ES-I3 (cell line): ENCODE results near the gene SPO11.

Experiments
- H3K36me3 ChIP-seq: 2 replicates; pipeline ENCODE4 v1.6.1; 2013; ENCODE audit warnings: mild to moderate bottlenecking, low read length, control low read depth, moderate library complexity; ENCODE audit not compliant: insufficient read depth
- H3K4me1 ChIP-seq: 2 replicates; pipeline ENCODE4 v1.6.1; 2013; ENCODE audit warnings: mild to moderate bottlenecking, control low read depth, low read length; ENCODE audit not compliant: insufficient read depth
- H3K9ac ChIP-seq: 2 replicates; pipeline ENCODE4 v1.6.1; 2013; ENCODE audit warnings: low read depth, mild to moderate bottlenecking, low read length, moderate library complexity
- H3K9me3 ChIP-seq: 2 replicates; pipeline ENCODE4 v1.6.1; 2013; ENCODE audit warnings: mild to moderate bottlenecking, low read length, moderate library complexity; ENCODE audit not compliant: control insufficient read depth, insufficient read depth

Gene SPO11

DNA sequence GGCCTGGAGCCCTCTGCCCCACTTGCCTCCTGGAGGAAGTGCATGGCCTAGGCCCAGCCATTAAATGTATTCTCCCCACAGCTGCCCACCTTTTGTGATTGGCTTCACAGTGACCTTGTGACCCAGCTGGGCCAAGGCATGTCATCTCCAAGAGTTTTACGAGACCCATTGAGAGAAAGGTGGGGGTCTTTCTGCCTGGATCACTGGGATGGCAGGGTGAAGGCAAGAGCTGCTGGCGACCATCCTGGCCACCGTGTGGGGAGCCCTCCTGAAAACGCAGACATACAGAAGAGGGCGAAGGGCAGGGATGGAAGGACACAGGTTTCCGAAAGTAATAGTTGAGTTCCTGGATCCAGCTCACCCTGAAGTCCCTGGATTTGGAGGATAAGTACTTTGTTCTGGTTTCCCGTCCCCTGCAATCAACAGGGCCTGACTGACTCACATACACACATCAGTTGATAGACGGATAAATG lies 12.3 kb upstream of the SPO11 start:
- Histone ChIP-seq H3K9me3 (no peaks in the 10 kb centered on the region), H3K9ac (no peak overlapping the region), H3K4me1 (0 out of 2 replicates have a peak, but pooled peaks cover under 1% of the 10 kb centered on the region), H3K36me3 (no peaks in the 10 kb centered on the region)

DNA sequence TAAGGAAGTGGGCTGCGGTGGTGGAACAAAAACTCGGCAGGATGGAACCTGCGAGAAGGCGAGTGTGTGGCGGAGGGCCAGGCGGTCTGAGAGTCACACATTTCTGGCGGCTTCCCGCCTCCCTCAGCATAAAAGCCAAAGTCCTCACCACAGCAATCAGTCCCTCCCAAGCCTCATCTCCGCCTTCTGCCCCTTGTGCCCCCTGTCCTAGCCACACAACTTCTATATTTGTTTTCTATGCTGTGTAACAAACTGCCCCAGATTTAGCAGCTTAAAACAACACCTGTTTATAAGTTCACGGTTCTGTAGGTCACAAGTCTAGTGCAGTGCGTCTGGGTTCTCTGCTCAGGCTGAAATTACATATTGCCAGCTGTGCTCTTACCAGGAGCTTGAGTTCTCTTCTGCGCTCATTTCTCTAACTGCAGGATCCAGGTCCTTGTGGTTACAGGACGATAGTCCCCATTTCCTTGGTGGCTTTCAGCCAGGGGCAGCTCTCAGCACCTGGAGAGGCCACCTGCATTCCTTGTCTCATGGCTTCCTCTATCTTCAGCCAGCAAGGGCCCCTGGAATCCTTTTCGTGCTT lies 11.7 kb upstream of the SPO11 start:
- Histone ChIP-seq H3K9ac (no peak overlapping the region), H3K4me1 (peaks cover 5% of the 10 kb centered on the region; the same call in 1 of the 2 replicates), H3K36me3 (no peaks in the 10 kb centered on the region), H3K9me3 (no peaks in the 10 kb centered on the region)

DNA sequence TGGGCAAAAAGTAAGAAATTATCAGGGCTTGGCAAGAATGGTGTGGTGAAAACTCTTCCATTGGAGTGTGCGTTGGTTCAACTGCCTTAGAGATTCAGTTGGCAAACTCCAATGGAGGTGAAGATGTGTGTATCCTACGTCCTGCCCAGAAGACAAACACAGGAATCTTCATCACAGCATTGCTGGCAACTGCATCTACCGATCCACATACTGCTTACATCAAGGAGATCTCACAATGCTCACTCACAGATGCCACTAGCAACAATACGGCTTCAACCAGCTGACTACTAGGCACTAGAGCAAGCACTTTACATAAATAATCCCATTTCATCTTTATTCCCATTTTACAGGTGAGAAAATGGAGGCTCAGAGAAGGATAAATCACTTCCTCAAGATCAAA lies 10.0 kb upstream of the SPO11 start:
- Histone ChIP-seq H3K4me1 (peaks cover 11% of the 10 kb centered on the region; the same call in 1 of the 2 replicates), H3K9me3 (no peaks in the 10 kb centered on the region), H3K9ac (no peak overlapping the region), H3K36me3 (no peaks in the 10 kb centered on the region)

DNA sequence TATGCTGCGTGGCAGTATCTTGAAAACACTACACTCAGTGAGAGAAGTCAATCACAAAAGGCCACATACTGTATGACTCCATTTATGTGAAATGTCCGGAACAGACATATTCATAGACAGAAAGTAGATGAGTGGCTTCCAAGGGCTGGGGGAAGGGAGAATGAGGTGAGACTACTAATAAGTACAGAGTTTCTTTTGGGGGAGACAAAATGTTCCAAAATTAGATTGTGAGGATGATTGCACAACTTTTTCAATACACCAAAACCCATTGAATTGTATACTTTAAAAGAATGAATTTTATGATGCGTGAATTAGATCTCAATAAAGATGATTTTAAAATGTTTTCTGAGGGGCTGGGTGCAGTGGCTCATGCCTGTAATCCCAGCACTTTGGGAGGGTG lies 9.2 kb upstream of the SPO11 start:
- Histone ChIP-seq H3K9ac (no peak overlapping the region), H3K4me1 (peaks cover 11% of the 10 kb centered on the region; the same call in 1 of the 2 replicates), H3K36me3 (no peaks in the 10 kb centered on the region), H3K9me3 (no peaks in the 10 kb centered on the region)

DNA sequence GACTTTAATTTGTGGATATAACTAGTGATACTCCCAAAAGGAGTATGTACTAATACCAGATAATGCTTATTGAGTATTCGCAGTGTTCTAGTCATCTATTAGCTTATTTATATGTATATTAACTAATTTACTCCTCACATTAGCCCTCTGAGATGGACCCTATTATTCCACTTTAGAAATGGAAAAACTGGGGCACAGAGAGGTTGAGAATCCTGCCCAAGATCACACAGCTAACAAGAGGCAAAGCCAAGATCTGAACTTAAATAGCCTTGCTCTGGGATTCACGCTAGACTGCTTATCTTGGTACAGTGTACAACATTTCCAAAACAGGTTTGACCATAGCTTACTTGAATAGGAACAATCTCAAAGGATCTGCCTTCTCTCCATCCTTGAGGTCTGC lies 8.5 kb upstream of the SPO11 start:
- no peak overlapping the region for H3K9ac ChIP-seq
- peaks cover 11% of the 10 kb centered on the region; the same call in 1 of the 2 replicates for H3K4me1 ChIP-seq
- H3K9me3 ChIP-seq = no peaks in the 10 kb centered on the region
- H3K36me3 ChIP-seq = no peaks in the 10 kb centered on the region

DNA sequence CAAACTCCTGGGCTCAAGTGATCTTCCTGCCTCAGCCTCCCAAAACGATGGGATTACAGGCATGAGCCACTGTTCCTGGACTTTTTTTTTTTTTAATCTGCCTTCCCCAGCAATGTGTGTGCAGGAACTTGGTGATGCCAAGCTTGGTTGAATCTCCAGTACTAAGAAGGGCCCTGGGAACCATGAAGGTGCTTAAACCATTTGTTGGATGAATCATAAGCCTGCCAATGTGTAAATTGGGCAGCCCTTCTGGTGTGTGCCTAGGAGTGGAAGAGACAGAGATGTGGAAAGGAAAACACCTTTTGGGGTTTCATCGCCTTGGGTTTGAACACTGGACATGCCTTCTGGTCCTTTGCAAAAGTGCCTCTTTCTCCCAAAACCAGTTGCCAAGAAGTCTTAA lies 7.1 kb upstream of the SPO11 start:
- no peak overlapping the region for H3K9ac ChIP-seq
- peaks cover 19% of the 10 kb centered on the region; the same call in 1 of the 2 replicates for H3K4me1 ChIP-seq
- H3K36me3 ChIP-seq = no peaks in the 10 kb centered on the region

DNA sequence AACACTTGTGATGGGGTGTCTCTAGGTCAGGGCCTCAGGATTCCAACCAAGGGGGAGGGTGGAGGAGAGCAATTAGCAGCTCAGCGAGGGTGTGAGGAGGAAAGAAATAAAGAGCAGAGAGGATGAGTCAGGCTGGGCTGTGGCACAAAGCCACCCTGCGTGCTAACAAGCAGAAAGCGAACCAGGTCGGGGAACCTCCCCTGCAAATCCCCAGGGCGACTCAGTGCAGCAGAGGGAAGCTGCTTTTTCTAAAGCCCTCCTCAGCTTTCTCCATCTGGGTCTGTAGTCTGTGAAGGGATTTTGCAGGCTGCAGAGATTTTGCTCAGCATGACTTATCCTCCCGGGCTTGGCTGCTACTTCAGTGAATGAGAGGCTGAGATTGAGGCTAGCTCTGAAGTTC lies 6.6 kb upstream of the SPO11 start:
- Histone ChIP-seq H3K9me3 (no peaks in the 10 kb centered on the region), H3K4me1 (peaks cover 19% of the 10 kb centered on the region; the same call in 1 of the 2 replicates), H3K9ac (no peak overlapping the region), H3K36me3 (no peaks in the 10 kb centered on the region)

More for the DNA sequence above, 7.1 kb upstream of the SPO11 start:
- H3K9me3 ChIP-seq = no peaks in the 10 kb centered on the region

DNA sequence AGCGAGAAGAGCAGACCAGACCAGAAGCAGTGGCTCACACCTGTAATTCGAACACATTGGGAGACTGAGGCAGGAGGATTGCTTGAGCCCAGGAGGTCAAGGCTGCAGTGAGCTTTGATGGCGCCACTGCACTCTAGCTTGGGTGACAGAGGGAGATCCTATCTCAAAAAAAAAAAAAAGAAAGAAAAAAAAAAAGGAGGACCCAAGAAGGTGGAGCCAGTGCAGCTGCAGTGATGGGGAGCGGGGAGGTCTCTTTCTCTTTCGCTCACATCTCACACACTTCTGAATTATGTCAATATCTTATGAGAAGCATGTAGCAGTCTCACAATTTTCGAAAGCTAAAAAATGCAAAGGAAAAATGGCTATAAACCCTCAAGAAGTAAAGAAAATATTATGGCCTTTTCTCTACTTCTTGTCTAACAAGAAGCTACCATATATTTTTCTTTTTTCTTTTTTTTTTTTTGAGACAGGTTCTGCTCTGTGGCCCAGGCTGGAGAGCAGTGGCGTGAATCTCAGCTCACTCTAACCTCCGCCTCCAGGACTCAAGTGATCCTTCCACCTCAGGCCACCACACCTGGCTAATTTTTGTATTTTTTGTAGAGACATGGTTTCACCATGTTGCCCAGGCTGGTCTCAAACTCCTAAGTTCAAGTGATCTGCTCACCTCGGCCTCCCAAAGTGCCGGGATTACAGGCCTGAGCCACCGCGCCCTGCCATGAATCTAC lies 3.8 kb upstream of the SPO11 start:
- H3K4me1 ChIP-seq = peaks cover 19% of the 10 kb centered on the region; the same call in 1 of the 2 replicates
- no peak overlapping the region for H3K9ac ChIP-seq

DNA sequence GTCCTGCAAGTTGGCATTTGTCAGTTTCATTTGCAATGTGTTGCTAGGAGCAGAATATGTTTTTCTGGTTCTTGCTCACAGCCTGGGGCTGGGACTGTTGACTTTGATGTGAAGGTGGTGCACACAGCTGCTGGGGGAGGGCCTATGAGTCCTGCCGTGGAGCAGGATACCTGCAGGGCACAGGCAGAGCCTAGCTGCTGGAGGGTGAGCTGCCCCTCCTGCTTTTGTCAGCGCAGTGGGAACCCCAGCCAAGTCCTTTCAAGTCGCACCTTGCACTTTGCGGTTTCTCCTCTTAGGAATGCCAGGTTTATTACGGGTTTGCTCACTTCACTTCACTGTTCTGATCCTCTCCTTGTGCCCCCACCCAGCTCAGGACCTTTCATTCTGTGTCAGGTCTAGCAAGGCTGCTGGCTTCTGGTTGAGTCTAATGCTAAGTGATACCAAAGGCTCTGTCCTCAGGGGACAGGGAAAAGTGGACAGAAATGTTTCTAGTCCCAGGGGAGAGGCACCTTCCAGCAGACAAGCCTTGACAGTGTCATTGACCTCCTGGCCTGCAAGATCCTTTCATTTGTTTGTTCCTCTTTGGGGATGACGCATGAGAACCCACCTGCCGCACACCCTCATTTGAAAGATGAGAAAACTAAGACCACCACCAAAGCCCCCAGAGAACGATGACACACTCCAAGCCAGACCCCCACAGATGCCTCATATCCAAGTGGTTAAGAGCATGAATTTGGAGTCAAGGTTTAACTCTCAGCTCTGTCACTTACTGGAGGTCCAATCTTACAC lies 2.7 kb upstream of the SPO11 start:
- Histone ChIP-seq H3K36me3 (no peaks in the 10 kb centered on the region), H3K4me1 (peaks cover 19% of the 10 kb centered on the region; the same call in 1 of the 2 replicates), H3K9ac (no peak overlapping the region), H3K9me3 (no peaks in the 10 kb centered on the region)

More for the DNA sequence above, 3.8 kb upstream of the SPO11 start:
- no peaks in the 10 kb centered on the region for H3K36me3 ChIP-seq
- no peaks in the 10 kb centered on the region for H3K9me3 ChIP-seq

DNA sequence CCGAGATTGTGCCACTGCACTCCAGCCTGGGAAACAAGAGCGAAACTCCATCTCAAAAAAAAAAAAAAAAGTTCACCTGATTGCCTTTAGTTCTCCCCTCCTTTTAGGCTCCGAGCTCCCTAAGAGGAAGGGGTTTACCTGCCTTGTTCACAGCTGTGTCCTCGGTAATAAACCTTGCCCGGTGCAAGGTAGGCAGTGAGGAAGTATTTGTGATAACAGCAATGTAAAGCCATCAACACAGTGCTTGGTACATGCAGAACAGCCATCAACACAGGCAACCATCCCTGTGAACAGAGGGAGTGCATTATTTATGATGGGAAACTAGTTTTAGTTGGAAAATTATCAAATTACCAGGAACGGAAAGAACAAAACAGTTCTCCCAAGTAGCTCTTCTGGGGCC lies 1.8 kb upstream of the SPO11 start:
- H3K4me1 ChIP-seq = peaks cover 15% of the 10 kb centered on the region; the same call in 1 of the 2 replicates
- no peaks in the 10 kb centered on the region for H3K9me3 ChIP-seq
- H3K9ac ChIP-seq = no peak overlapping the region
- no peaks in the 10 kb centered on the region for H3K36me3 ChIP-seq

DNA sequence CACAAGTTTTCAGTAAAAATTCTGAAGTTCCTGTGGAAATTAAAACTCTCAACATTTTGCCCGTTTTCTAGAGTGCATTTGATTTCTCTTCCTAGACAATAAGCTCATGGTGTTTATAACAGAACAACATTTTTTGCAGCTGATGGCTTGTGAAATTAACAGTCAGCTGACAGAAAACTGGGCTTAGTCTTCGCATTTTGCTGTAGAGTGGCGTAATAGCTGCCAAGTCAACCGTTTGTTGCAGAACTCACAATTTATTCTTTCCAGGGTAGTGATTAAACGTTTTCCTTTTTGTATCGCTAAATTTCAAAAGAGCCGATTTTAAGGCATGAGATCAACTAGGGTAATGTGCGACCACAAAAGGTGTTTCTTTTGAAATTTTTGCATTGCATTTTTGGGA lies 1.4 kb downstream of the SPO11 start:
- H3K9ac ChIP-seq = no peak overlapping the region
- 0 out of 2 replicates have a peak, but pooled peaks cover 9% of the 10 kb centered on the region for H3K4me1 ChIP-seq
- no peaks in the 10 kb centered on the region for H3K9me3 ChIP-seq

DNA sequence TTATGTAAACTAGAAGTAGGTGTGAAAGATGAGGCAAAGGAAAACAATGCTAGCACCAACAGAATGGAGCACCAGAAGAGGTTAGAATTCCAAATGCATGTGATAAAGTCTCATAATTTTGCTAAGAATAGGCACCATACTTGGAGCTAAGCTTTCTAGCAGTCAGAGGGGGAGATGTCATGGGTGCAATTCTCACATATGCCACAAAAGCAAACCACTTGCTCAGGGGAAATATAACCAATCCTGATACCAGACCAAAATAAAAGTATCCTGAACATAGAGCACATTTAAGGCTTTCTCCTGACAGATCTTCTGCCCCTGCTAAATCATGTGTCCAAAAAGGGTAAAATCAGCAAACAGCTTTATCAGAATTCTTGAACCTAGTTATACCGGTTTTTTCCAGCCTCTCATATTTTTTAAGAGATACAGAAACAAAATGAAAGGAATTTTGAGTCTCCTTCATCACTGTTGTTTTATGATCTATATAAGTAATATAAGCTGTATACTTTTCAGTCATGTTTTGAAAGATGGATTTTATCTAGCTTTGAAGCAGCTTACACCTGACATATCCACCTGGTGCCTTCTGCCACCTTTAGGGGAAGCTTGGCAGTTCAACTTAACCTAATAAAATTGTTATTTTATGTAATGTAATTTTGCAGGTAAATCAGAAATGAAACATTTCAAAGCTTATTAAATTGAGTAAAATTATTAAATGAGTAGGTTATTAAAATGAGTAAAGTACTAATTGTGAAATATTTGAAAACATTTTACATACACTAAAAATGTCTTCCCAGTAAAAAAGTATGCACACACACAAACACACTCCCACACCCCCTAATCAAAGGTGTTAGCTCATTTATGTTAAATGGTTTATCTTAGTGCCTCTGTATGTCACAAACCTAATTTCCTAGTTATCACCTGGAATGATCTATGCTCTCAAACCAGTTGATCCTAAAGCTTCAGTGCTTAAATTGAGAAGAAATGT lies 2.8 kb downstream of the SPO11 start:
- H3K9me3 ChIP-seq = no peaks in the 10 kb centered on the region
- no peaks in the 10 kb centered on the region for H3K36me3 ChIP-seq
- H3K4me1 ChIP-seq = no peaks in the 10 kb centered on the region
- no peak overlapping the region for H3K9ac ChIP-seq

More for the DNA sequence above, 1.4 kb downstream of the SPO11 start:
- no peaks in the 10 kb centered on the region for H3K36me3 ChIP-seq

DNA sequence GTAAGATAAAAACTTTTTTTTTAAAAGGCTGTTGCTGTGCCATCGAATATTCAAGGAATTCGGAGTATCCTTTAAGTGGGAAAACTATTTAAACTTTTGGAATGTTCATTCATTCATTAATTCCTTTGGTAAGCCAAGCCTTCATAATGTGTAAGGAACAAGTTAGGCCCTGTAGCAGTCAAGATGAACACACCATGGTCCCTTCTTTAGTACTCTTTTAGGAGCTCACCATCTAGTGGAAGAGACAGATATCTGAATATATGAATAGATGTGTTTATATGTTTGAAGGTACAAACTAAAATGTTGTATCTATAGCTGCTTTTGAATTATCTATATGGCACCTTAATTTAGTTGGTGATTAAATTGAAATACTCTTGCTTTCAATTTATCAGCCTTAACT lies 5.8 kb downstream of the SPO11 start:
- Histone ChIP-seq H3K9ac (no peak overlapping the region), H3K36me3 (no peaks in the 10 kb centered on the region), H3K9me3 (no peaks in the 10 kb centered on the region), H3K4me1 (no peaks in the 10 kb centered on the region)
